ENCODE results near the gene POPDC3.

GRCh38 chr6:105162377-105162776 is 17.4 kb downstream of the POPDC3 start:
- TF ChIP-seq ZNF140 (tag by site-specific recombination; IDR thresholded peaks at IDR 0.05) (no peak), ZSCAN18 (tag by site-specific recombination; IDR thresholded peaks at IDR 0.05) (no peak), CTCF (tag by site-specific recombination; IDR thresholded peaks at IDR 0.05) (no peak), ZNF560 (tag by site-specific recombination; IDR thresholded peaks at IDR 0.05; ENCODE audit: borderline replicate concordance) (no peak), ZNF214 (tag by site-specific recombination; IDR thresholded peaks at IDR 0.05; ENCODE audit: borderline replicate concordance) (no peak)
